GM20000 (cell line): ENCODE measurements around the gene UFC1.

ENCODE experiments used
- DNase-seq: peaks from one replicate; pipeline ENCODE4 v3.0.0; 2012; ENCODE audit warnings: low spot score
- TF ChIP-seq, protein P1 (sequence below): IDR thresholded peaks from 2 replicates; pipeline ENCODE4 v1.5.1; 2012; ENCODE audit warnings: mild to moderate bottlenecking, control low read depth; ENCODE audit errors: extremely low read depth, missing control alignments

UFC1 gene

DNA sequence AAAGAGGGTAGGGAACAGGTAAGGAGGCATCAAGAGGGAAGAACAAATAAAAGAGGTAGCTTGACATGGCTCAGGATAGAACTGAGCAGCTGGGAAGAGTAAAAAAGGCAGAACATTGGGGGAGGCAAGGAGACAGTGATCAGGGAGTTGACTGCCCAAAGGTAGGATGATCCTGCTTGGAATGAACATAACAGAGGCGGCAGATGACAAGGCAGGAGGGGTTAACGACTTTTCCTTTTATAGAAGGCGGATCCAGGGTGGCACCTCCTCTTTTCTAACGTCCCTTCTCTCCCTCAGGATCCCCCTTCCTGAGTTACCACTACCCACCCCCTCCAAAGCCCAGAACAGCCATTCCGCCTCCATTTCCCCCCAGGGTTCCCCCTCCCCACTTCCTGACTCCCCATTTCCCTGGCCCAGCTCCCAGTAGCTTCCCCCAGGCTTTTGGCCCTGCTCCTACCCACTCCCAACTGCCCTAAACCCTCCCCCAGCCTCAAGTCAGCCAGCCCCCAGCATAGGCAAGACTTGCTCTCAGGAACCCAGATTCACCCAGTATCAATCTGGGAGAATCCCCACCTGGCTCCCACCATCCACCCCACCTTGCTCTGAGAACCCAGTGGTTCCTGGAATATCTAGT, 45.8 kb downstream of the UFC1 start:
- DNase-seq, result no peak
- TF ChIP-seq, protein P1, sequence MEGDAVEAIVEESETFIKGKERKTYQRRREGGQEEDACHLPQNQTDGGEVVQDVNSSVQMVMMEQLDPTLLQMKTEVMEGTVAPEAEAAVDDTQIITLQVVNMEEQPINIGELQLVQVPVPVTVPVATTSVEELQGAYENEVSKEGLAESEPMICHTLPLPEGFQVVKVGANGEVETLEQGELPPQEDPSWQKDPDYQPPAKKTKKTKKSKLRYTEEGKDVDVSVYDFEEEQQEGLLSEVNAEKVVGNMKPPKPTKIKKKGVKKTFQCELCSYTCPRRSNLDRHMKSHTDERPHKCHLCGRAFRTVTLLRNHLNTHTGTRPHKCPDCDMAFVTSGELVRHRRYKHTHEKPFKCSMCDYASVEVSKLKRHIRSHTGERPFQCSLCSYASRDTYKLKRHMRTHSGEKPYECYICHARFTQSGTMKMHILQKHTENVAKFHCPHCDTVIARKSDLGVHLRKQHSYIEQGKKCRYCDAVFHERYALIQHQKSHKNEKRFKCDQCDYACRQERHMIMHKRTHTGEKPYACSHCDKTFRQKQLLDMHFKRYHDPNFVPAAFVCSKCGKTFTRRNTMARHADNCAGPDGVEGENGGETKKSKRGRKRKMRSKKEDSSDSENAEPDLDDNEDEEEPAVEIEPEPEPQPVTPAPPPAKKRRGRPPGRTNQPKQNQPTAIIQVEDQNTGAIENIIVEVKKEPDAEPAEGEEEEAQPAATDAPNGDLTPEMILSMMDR, result no peak

DNA sequence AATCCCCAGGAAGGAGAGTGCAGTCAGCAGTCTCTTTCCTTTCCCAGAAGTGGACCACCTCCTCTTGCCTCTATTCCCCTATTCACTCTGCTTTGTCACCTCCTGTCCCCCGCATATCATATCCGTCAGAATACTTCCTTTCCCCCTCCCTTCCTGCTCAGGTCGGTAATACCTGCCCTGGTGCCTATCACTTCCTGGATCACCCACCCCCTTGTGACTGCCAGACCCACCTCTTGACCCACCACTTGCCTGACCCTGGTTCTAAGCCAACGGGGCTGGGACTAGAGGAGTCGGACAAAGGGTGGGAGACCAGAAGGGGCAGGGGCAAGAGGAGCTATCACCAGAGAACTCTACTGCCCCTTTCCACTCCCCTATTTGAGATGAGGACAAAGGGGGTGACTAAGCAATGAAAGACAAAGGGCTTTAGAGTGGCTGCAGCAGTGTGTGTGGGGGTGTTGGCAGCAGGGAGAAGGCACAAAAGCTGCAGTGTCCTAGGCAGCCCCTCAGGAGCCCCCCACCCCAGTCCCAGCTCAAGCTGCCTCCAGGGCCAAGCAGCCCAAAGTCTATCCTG, 46.7 kb downstream of the UFC1 start:
- TF ChIP-seq, protein P1, result no peak
- DNase-seq, result no peak

DNA sequence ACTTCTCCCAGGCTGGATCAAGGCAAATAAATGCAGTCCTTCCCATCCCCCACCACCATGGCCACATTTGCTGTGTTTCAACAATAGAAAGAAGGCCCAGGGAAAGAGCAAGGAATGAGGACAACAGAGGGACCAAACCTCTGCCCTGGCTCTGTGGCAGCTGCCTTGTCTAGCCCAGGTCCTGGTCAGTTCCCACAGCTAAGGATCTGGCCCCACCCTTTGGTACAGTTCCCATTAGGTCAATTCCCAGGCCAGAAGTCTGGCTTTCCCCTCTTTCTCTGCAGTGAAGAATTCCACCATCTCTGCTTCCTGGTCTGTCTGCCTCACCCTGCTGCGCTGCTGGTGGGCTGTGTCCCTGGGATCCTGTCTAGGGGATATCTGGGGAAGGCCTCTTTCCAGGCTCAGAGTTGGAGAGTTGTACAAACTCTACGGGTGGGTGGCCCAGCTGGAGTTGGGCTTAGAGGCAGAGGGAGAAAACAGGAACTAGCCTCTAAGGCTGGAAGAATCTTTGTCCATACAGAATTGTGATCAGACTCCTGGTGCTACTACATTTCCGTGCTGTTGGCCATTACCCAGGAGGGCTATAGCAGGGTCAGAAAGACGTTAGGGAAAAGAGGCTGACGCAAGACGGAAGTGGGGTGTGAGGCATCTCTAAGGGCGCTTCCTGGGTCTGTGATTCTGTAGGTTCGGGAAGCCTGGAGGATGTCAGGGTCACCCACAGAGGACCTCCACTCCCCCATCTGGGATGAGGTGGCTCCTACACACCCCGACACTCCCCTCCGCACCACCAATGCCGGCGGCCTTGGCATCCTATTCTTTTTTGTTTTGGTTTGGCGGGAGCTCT, 47.4 kb downstream of the UFC1 start:
- no peak for DNase-seq
- TF ChIP-seq, protein P1, result no peak

DNA sequence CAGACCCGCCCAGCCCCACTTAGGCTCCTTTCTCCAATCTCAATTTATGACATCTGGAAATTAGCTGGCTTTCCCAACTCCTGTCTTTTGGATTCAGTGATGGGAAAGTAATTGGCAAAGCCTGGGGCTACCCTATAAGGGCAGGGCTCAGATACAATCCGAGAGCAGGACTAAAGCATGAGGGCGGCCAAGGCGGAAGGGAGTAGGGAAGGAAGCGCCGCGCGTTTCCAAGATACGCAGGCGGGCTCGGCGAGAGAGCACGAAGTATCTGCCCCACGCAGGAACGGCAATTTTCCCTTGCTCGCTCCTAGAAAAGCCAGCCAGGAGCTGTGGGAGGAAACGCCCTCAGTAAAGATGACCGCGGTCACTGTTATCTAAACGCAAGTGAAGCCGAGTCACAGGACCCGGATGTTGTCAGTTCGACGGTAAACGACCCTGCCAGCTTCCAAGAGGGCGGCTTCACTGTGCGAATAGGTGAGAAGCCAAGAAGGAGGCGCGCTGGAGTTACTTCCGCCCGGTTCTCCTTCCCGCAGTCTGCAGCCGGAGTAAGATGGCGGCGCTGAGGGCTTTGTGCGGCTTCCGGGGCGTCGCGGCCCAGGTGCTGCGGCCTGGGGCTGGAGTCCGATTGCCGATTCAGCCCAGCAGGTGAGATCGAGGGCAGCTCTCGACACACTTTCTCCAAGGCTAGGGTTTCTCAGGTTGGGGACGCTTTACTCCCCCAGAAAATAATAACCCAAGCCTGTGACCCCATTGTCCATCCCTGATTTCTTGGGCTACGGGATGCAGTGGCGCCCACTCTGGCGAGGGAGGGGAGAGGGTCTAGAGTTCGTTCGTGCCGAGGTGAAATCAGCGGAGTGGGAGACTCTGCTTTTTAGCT, 48.3 kb downstream of the UFC1 start, which contains the start of gene NDUFS2:
Gene NDUFS2 (plus strand): TSS at position 532 of the 877 bp plus-strand sequence. CDS start 19 bp downstream, at position 551.
- TF ChIP-seq, protein P1, result no peak
- peak; percentile 93 for DNase-seq

DNA sequence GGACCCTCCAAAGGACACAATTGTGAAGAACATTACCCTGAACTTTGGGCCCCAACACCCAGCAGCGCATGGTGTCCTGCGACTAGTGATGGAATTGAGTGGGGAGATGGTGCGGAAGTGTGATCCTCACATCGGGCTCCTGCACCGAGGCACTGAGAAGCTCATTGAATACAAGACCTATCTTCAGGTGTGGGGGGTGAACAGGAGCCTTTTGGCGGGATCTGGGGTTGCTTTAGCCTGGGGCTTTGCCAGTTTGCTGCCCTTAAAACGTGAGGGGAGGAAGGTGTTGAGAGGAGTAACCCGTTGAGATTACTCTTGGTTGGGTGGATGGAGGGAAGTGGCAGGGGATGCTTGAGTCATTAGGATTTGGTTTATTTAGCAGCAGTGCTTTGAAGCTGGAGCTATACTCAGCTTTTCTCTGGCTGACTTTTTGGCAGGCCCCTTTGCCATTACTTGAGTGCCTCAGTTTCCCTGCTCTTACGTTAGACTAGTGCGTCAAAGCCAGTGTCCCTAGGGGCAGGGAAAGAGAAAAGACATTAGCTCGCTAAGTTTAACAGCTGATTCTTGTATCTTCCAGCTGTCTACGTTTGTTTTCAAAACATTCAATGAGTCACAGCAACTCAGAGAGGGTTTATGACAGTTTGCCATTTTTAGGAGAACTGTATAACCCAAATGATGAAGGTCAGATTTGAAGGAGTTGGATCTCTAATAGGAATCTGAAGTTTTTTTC, 52.8 kb downstream of the UFC1 start:
- no peak for DNase-seq
- TF ChIP-seq, protein P1, result no peak

DNA sequence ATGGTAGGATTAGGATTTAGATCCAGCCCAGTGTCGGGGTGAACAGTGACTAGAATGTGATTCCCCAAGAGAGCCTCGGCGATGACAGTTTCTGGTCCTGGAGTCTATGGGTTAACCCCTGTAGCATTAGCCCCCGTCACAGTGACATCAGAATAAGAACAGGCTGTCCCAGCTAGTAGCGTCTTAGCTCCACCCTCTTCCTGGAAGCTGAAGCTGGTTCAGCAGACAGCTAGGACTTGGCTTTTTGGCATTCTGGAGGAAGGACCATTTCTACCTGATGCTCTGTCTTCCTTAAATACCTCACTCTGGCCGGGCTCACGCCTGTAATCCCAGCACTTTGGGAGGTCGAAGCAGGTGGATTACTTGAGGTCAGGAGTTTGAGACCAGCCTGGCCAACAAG, 53.4 kb downstream of the UFC1 start:
- no peak for DNase-seq
- TF ChIP-seq, protein P1, result no peak
